Left ventricle myocardium inferior (tissue), 1 donor: ENCODE measurements around the gene GGACT. TPM values are rescaled to one million over a fixed set of nuclear protein-coding genes. Genes with fewer than 3 reads are reported as not detected.

ENCODE experiments used
- DNase-seq: peaks from one replicate; pipeline ENCODE4 v3.0.0-alpha.2; 2020
- H3K27ac ChIP-seq: fragments of 200-600 bp; replicated peaks from 2 replicates; pipeline ENCODE4 v1.8.0; 2021
- H3K27me3 ChIP-seq: fragments of 200-600 bp; 2 replicates; pipeline ENCODE4 v1.8.0; 2021; ENCODE audit warnings: low read depth
- H3K36me3 ChIP-seq: fragments of 200-600 bp; 2 replicates; pipeline ENCODE4 v1.8.0; 2021
- H3K4me1 ChIP-seq: fragments of 200-600 bp; 2 replicates; pipeline ENCODE4 v1.8.0; 2021
- H3K4me3 ChIP-seq: fragments of 200-600 bp; 2 replicates; pipeline ENCODE4 v1.8.0; 2021; ENCODE audit warnings: mild to moderate bottlenecking, moderate library complexity
- H3K9me3 ChIP-seq: fragments of 200-600 bp; replicated peaks from 2 replicates; pipeline ENCODE4 v1.8.0; 2021
- intact Hi-C: fragments of 100-400 bp; cut with micrococcal nuclease; formaldehyde crosslinking; loops from one replicate; pipeline ENCODE4 v1.11.0; 2022
- total RNA-seq: library from RNA; stranded (reverse); fragmentation: NEBNext Ultra II Directional; extraction: Animal tissue kit (Norgen Biotek cat#: 25700); gene quantifications from one replicate; pipeline ENCODE4 v1.2.1, GENCODE V29; 2021
- TF ChIP-seq, protein P1 (sequence below): fragments of 200-600 bp; IDR thresholded peaks from 2 replicates; pipeline ENCODE4 v1.8.0; 2021; ENCODE audit warnings: antibody characterized with exemption, mild to moderate bottlenecking, borderline replicate concordance
- donor health status: DM: no; HTN: yes; CAD: no; lungs with severe emphysema.

GGACT gene
- total RNA-seq, 1 donor from 2014 or later, result 1.8 TPM

DNA sequence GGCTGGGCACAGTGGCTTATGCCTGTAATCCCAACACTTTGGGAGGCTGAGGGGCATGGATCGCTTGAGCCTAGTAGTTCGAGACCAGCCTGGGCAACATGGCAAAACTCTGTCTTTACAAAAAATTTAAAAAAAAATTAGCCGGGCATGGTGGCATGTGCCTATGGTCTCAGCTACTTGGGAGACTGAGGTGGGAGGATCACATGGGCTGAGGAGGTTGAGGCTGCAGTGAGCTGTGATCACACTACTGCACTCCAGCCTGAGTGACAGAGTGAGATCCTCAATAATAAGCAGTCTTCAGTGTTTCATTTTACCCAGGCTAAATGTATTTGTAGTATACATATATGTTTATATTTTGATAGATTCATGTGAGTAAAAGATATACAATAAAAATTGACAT is 85.0 kb downstream of the GGACT start:
- H3K4me1 ChIP-seq, result no peaks in the 10 kb centered on the region
- TF ChIP-seq, protein P1, sequence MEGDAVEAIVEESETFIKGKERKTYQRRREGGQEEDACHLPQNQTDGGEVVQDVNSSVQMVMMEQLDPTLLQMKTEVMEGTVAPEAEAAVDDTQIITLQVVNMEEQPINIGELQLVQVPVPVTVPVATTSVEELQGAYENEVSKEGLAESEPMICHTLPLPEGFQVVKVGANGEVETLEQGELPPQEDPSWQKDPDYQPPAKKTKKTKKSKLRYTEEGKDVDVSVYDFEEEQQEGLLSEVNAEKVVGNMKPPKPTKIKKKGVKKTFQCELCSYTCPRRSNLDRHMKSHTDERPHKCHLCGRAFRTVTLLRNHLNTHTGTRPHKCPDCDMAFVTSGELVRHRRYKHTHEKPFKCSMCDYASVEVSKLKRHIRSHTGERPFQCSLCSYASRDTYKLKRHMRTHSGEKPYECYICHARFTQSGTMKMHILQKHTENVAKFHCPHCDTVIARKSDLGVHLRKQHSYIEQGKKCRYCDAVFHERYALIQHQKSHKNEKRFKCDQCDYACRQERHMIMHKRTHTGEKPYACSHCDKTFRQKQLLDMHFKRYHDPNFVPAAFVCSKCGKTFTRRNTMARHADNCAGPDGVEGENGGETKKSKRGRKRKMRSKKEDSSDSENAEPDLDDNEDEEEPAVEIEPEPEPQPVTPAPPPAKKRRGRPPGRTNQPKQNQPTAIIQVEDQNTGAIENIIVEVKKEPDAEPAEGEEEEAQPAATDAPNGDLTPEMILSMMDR, result no peak
- no peak for DNase-seq
- no peaks in the 10 kb centered on the region for H3K27me3 ChIP-seq
- H3K27ac ChIP-seq, result no peak overlapping the region
- no peaks in the 10 kb centered on the region for H3K9me3 ChIP-seq
- intact Hi-C loops, result no loop called here
- no peak overlapping the region for H3K4me3 ChIP-seq
- H3K36me3 ChIP-seq, result no peaks in the 10 kb centered on the region

DNA sequence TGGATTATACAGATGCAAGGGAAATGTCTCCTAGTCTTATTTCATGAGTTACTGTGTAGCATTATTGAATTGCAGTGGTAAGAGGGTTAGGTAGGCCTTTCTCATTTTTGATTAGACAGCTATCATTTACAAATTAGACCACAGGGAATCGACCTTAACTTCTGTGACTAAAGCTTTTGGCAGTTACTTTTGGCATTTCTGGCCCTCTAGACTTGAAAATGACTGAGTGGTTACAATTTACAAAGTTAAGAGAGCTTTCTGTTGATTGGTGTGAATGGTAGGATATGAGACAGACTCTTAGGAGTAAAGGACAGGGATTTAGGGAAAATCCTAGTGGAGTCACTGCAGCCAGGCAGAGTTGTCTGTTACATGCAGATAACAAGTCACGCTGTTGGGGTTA is 86.1 kb downstream of the GGACT start:
- Histone ChIP-seq H3K9me3 (no peaks in the 10 kb centered on the region), H3K27me3 (no peaks in the 10 kb centered on the region), H3K36me3 (no peaks in the 10 kb centered on the region), H3K4me3 (no peak overlapping the region), H3K27ac (no peak overlapping the region), H3K4me1 (no peaks in the 10 kb centered on the region)
- TF ChIP-seq, protein P1, result no peak
- DNase-seq, result no peak
- intact Hi-C loops, result no loop called here

DNA sequence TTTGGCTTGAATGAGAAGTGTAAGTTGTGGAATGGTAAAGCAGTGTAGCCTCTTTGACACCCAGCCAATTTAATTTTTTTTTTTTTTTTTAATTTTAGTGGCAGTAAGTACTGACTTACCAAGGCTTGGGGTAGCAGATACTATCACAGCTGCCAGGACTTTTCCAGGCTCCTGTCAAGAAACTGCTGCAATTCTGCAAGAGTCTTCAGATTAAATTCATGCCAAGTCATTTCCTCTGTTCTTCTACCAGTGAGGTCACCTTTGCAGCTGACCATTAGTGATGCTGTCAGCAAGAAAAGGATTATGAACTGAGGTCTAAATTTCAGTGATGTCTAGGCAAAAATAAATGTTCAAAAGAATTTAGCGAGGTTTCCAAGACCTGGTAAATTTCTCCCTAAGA is 91.2 kb downstream of the GGACT start:
- no peak overlapping the region for H3K27ac ChIP-seq
- H3K36me3 ChIP-seq, result no peaks in the 10 kb centered on the region
- TF ChIP-seq, protein P1, result no peak
- no peaks in the 10 kb centered on the region for H3K9me3 ChIP-seq
- no peaks in the 10 kb centered on the region for H3K27me3 ChIP-seq
- intact Hi-C loops, result no loop called here
- DNase-seq, result no peak
- no peak overlapping the region for H3K4me3 ChIP-seq
- no peaks in the 10 kb centered on the region for H3K4me1 ChIP-seq

DNA sequence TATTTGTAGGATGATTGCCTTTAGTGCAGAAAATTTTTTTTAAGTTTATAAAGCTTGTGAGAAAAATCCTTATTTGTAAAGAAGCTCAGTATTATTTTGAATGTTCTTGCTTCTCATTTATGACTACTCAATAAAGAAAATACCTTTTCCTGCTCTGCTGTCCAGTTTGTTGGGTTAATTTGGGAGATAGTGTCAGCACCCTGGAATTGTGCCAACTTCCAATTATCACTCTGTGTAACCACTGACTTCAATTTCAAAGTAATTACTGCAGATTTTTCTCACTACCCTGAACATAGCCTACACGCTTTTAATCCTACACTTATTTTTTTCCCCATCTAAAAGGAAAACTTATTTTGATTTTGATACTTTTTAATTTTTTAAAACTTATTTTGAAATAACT is 93.1 kb downstream of the GGACT start:
- Histone ChIP-seq H3K4me1 (no peaks in the 10 kb centered on the region), H3K36me3 (no peaks in the 10 kb centered on the region), H3K27ac (no peak overlapping the region), H3K9me3 (no peaks in the 10 kb centered on the region), H3K27me3 (no peaks in the 10 kb centered on the region), H3K4me3 (no peak overlapping the region)
- TF ChIP-seq, protein P1, result no peak
- DNase-seq, result no peak
- intact Hi-C loops, result no loop called here

DNA sequence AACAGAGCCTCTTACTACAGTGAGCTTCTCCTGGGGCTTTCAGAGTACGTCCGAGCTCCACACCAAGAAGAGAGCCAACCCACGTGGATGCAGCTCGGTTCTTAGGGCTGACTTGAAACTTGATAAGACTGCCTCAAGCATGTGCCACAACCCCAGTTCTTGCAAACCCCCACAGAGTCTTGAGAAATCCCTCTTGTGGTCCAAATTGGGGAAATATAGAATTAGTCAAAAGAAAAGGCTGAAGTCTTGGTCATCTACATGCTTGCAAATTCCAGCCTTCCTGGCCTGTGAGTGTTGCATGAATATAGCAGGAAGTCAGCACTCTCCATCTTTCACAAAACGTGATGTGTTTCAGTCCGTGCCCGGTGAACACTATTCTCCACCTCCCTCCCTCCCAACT is 95.2 kb downstream of the GGACT start:
- Histone ChIP-seq H3K27ac (no peak overlapping the region), H3K36me3 (no peaks in the 10 kb centered on the region), H3K27me3 (no peaks in the 10 kb centered on the region), H3K4me1 (no peaks in the 10 kb centered on the region), H3K9me3 (no peaks in the 10 kb centered on the region), H3K4me3 (no peak overlapping the region)
- TF ChIP-seq, protein P1, result no peak
- intact Hi-C loops, result no loop called here
- no peak for DNase-seq

DNA sequence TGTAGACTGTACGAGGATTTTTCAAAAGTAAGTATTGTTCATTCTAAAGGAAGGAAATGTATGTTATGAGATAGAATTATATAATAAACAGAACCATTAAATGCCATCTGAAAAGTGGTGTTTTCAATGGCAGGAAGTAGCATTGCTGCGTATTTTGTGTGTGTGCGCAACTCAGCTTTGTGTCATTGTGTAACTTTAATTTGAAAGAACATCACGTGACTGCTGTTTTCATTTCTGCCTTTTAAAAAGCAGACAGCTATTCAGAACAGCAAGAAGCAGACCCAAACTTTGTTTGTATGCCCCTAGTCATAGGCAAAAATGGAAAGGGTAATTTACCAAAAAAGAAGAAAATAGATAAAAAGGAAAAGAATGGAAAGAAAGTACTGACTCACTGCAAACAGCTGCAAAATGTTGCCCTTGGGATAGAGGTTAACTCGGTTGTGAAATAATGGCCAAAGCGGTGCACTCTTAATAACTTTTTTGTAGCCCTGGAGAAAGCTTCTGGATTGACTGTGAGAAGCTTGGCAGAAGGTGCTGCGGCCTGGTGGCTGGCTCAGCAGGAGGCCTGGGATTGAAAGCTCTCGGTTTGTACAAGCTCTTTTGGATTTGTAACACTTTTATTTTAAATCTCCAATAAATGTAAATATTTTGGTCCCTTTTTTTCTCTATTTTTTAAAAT is 97.3 kb downstream of the GGACT start:
- intact Hi-C loops, result no loop called here
- H3K9me3 ChIP-seq, result no peaks in the 10 kb centered on the region
- H3K27ac ChIP-seq, result peak overlapping the region; percentile 44
- no peaks in the 10 kb centered on the region for H3K27me3 ChIP-seq
- H3K4me1 ChIP-seq, result no peaks in the 10 kb centered on the region
- TF ChIP-seq, protein P1, result peak; percentile 18
- DNase-seq, result peak; percentile 45
- no peak overlapping the region for H3K4me3 ChIP-seq
- no peaks in the 10 kb centered on the region for H3K36me3 ChIP-seq
